ENCODE results near the gene UBE3D. TPM values are rescaled to one million over a fixed set of nuclear protein-coding genes. Genes with fewer than 3 reads are reported as not detected.
"Not testable (repeated sequence)": the region's sequence is repeated elsewhere in the genome, so short reads cannot be mapped to it uniquely, and the experiment has no call there.

Gene UBE3D
- total RNA-seq, 1 donor from 2014 or later = 5.3 TPM

- H3K4me1 ChIP-seq = no peaks in the 10 kb centered on the region
- H3K4me3 ChIP-seq = no peak overlapping the region
- no peak overlapping the region for H3K27ac ChIP-seq
- no peaks in the 10 kb centered on the region for H3K27me3 ChIP-seq (ENCODE audit: low read depth)
- no peaks in the 10 kb centered on the region for H3K9me3 ChIP-seq
- H3K36me3 ChIP-seq = no peaks in the 10 kb centered on the region
- DNase-seq = no peak
- TF ChIP-seq CTCF (IDR thresholded peaks at IDR 0.05) = no peak
- intact Hi-C loops (cut with DNase I) = no loop called here
- no peak for ATAC-seq
Measured at GRCh38 chr6:82904860-82905259, 160.8 kb downstream of the UBE3D start.

GRCh38 chr6:82904257-82904656, 161.4 kb downstream of the UBE3D start:
- Histone ChIP-seq H3K27me3 (ENCODE audit: low read depth) (no peaks in the 10 kb centered on the region), H3K36me3 (no peaks in the 10 kb centered on the region), H3K4me1 (no peaks in the 10 kb centered on the region), H3K27ac (no peak overlapping the region), H3K9me3 (no peaks in the 10 kb centered on the region), H3K4me3 (no peak overlapping the region)
- DNase-seq (no peak), ATAC-seq (no peak)
- no peak for TF ChIP-seq CTCF (IDR thresholded peaks at IDR 0.05)
- intact Hi-C loops (cut with DNase I) = no loop called here

GRCh38 chr6:82902290-82902689, 163.4 kb downstream of the UBE3D start:
- Histone ChIP-seq H3K27ac (no peak overlapping the region), H3K36me3 (no peaks in the 10 kb centered on the region), H3K4me3 (no peak overlapping the region), H3K9me3 (no peaks in the 10 kb centered on the region), H3K27me3 (ENCODE audit: low read depth) (no peaks in the 10 kb centered on the region), H3K4me1 (no peaks in the 10 kb centered on the region)
- DNase-seq (no peak), ATAC-seq (no peak)
- intact Hi-C loops (cut with DNase I) = no loop called here
- no peak for TF ChIP-seq CTCF (IDR thresholded peaks at IDR 0.05)

GRCh38 chr6:82894653-82895259, 170.9 kb downstream of the UBE3D start:
- Histone ChIP-seq H3K27me3 (ENCODE audit: low read depth) (no peaks in the 10 kb centered on the region), H3K27ac (no peak overlapping the region), H3K4me1 (no peaks in the 10 kb centered on the region), H3K36me3 (no peaks in the 10 kb centered on the region), H3K9me3 (no peaks in the 10 kb centered on the region), H3K4me3 (no peak overlapping the region)
- intact Hi-C loops (cut with DNase I) = no loop called here
- TF ChIP-seq CTCF (IDR thresholded peaks at IDR 0.05) = no peak
- ATAC-seq = no peak
- no peak for DNase-seq

GRCh38 chr6:82893889-82894652, 171.6 kb downstream of the UBE3D start:
- intact Hi-C loops (cut with DNase I) = no loop called here
- no peak overlapping the region for H3K4me3 ChIP-seq
- H3K27ac ChIP-seq = no peak overlapping the region
- H3K27me3 ChIP-seq (ENCODE audit: low read depth) = no peaks in the 10 kb centered on the region
- H3K36me3 ChIP-seq = no peaks in the 10 kb centered on the region
- TF ChIP-seq CTCF (IDR thresholded peaks at IDR 0.05) = no peak
- no peaks in the 10 kb centered on the region for H3K4me1 ChIP-seq
- ATAC-seq (no peak), DNase-seq (no peak)
- H3K9me3 ChIP-seq = no peaks in the 10 kb centered on the region

- H3K27me3 ChIP-seq (ENCODE audit: low read depth); H3K9me3 ChIP-seq; H3K36me3 ChIP-seq; intact Hi-C loops (cut with DNase I); ATAC-seq; H3K27ac ChIP-seq; H3K4me3 ChIP-seq; H3K4me1 ChIP-seq; DNase-seq: not testable (repeated sequence)
Measured at GRCh38 chr6:82891503-82891902, 174.1 kb downstream of the UBE3D start.
